DOHH2 (cell line): ENCODE results near the gene CSGALNACT2.

ENCODE experiments used
- H3F3A ChIP-seq: fragments of 200-600 bp; sonication (generic), shearing (Covaris generic); 2 replicates; pipeline ENCODE4 v1.6.0; 2016; ENCODE audit warnings: antibody characterized with exemption, mild to moderate bottlenecking; ENCODE audit not compliant: control insufficient read depth, insufficient read depth
- H3K27ac ChIP-seq: fragments of 200-600 bp; sonication (generic); 2 replicates; pipeline ENCODE4 v1.5.1; 2014; ENCODE audit warnings: low read depth, mild to moderate bottlenecking, low read length, moderate library complexity
- H3K27me3 ChIP-seq: fragments of 200-600 bp; sonication (generic); 2 replicates; pipeline ENCODE4 v1.6.1; 2014; ENCODE audit warnings: mild to moderate bottlenecking, low read length, mixed read lengths; ENCODE audit not compliant: control insufficient read depth
- H3K36me3 ChIP-seq: fragments of 200-600 bp; sonication (generic); 2 replicates; pipeline ENCODE4 v1.6.1; 2014; ENCODE audit warnings: mild to moderate bottlenecking, low read length, moderate library complexity, mixed read lengths; ENCODE audit not compliant: control insufficient read depth
- H3K4me1 ChIP-seq: fragments of 200-600 bp; sonication (generic); 2 replicates; pipeline ENCODE4 v1.6.1; 2014; ENCODE audit warnings: mild to moderate bottlenecking, low read length, mixed read lengths; ENCODE audit not compliant: control insufficient read depth
- H3K4me2 ChIP-seq: fragments of 200-600 bp; sonication (generic); 2 replicates; pipeline ENCODE4 v1.6.0; 2014; ENCODE audit warnings: mild to moderate bottlenecking, low read length, moderate library complexity
- H3K4me3 ChIP-seq: fragments of 200-600 bp; sonication (generic); 2 replicates; pipeline ENCODE4 v1.5.1; 2014; ENCODE audit warnings: mild to moderate bottlenecking, low read length, mixed read lengths
- H3K79me2 ChIP-seq: fragments of 200-600 bp; sonication (generic); 2 replicates; pipeline ENCODE4 v1.6.1; 2014; ENCODE audit warnings: mild to moderate bottlenecking, low read length, mixed read lengths; ENCODE audit not compliant: control insufficient read depth
- H3K9me2 ChIP-seq: fragments of 200-600 bp; sonication (generic); replicated peaks from 2 replicates; pipeline ENCODE4 v1.6.1; 2014; ENCODE audit warnings: mild to moderate bottlenecking, low read length, mixed read lengths; ENCODE audit not compliant: control insufficient read depth
- H3K9me3 ChIP-seq: fragments of 200-600 bp; sonication (generic); 2 replicates; pipeline ENCODE4 v1.6.1; 2014; ENCODE audit warnings: antibody characterized with exemption, low read length, mixed read lengths; ENCODE audit not compliant: control insufficient read depth, insufficient read depth
- H4K20me1 ChIP-seq: fragments of 200-600 bp; sonication (generic); 2 replicates; pipeline ENCODE4 v1.6.0; 2014; ENCODE audit warnings: low read depth, mild to moderate bottlenecking, antibody characterized with exemption, low read length, moderate library complexity; ENCODE audit not compliant: control insufficient read depth, insufficient read depth
- EZH2phosphoT487 ChIP-seq: fragments of 200-600 bp; sonication (generic); IDR thresholded peaks from 2 replicates; pipeline ENCODE4 v1.6.1; 2017; ENCODE audit warnings: borderline replicate concordance, mild to moderate bottlenecking, antibody characterized with exemption, low read length, moderate library complexity, mixed read lengths
- TF ChIP-seq, protein P1 (sequence below): fragments of 200-600 bp; sonication (generic); IDR thresholded peaks from one replicate; pipeline ENCODE4 v1.5.1; 2014; ENCODE audit warnings: antibody characterized with exemption, mild to moderate bottlenecking, low read depth, low read length; ENCODE audit not compliant: poor library complexity, severe bottlenecking

The CSGALNACT2 gene

DNA sequence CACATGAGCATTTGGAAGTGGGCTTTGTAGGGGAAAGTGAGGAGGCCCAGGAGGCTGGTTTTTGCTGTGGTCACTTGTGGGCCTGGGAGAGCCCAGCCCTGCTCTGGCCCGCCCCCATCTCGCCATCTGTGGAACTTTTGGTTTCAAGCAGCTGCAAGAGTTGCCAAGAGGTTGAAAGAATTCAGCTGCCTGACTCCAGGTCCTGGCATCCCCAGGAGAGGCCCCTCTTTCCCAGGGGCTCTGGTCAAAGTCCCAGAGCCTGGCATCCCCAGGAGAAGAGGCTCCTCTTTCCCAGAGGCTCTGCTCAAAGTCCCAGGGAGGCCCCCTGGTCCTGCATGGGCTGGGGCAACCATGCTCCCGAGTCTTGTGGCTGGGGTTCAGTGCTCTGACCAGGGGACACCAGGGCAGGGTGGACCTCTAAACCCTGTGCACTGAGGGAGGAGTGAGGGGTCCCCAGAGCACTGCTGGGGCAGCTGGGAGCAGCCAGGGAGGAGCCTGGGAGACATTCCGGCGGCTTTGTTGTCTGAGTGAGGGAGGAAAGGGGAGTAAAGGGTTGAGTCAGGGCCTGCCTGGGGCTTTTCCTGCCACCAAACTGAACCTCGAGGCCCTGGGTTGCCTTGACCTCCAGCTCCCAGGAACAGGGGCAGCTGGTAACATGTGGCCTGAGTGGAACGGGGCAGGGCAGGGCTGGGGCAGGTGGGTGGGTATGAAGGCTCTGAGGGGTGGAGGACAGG lies 27.7 kb upstream of the CSGALNACT2 start:
- Histone ChIP-seq H3K9me3 (no peaks in the 10 kb centered on the region), H3K27ac (no peak overlapping the region), H3K36me3 (no peaks in the 10 kb centered on the region), H3F3A (no peaks in the 10 kb centered on the region), H3K9me2 (no peaks in the 10 kb centered on the region), H3K27me3 (no peaks in the 10 kb centered on the region), H4K20me1 (no peaks in the 10 kb centered on the region; the same call in 1 of the 2 replicates), H3K79me2 (no peaks in the 10 kb centered on the region), H3K4me1 (peaks cover 3% of the 10 kb centered on the region; the same call in 1 of the 2 replicates), H3K4me2 (no peak overlapping the region), H3K4me3 (no peak overlapping the region)
- TF ChIP-seq EZH2phosphoT487 = no peak
- TF ChIP-seq, protein P1, sequence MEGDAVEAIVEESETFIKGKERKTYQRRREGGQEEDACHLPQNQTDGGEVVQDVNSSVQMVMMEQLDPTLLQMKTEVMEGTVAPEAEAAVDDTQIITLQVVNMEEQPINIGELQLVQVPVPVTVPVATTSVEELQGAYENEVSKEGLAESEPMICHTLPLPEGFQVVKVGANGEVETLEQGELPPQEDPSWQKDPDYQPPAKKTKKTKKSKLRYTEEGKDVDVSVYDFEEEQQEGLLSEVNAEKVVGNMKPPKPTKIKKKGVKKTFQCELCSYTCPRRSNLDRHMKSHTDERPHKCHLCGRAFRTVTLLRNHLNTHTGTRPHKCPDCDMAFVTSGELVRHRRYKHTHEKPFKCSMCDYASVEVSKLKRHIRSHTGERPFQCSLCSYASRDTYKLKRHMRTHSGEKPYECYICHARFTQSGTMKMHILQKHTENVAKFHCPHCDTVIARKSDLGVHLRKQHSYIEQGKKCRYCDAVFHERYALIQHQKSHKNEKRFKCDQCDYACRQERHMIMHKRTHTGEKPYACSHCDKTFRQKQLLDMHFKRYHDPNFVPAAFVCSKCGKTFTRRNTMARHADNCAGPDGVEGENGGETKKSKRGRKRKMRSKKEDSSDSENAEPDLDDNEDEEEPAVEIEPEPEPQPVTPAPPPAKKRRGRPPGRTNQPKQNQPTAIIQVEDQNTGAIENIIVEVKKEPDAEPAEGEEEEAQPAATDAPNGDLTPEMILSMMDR = no peak

DNA sequence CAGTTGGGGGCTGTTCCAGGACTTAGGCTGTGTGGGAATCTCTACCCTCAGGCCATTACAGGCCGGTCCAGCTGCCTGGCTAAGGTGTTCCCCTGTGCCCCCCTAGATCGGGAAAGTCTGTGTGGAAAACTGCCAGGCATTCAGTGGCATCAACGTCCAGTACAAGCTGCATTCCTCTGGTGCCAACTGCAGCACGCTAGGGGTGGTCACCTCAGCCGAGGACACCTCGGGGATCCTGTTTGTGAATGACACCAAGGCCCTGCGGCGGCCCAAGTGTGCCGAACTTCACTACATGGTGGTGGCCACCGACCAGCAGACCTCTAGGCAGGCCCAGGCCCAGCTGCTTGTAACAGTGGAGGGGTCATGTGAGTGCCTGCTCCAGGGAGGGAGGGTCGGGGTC lies 27.1 kb upstream of the CSGALNACT2 start:
- Histone ChIP-seq H3K9me2 (no peaks in the 10 kb centered on the region), H3K27me3 (no peaks in the 10 kb centered on the region), H3K27ac (no peak overlapping the region), H3K79me2 (no peaks in the 10 kb centered on the region), H3K4me1 (no peaks in the 10 kb centered on the region), H4K20me1 (no peaks in the 10 kb centered on the region; the same call in 1 of the 2 replicates), H3K9me3 (no peaks in the 10 kb centered on the region), H3K36me3 (no peaks in the 10 kb centered on the region), H3F3A (no peaks in the 10 kb centered on the region), H3K4me2 (no peak overlapping the region), H3K4me3 (no peak overlapping the region)
- TF ChIP-seq EZH2phosphoT487 = no peak
- TF ChIP-seq, protein P1 = no peak

GRCh38 chr10:43111921-43112607 lies 26.2 kb upstream of the CSGALNACT2 start:
- Histone ChIP-seq H3F3A (no peaks in the 10 kb centered on the region), H3K27me3 (no peaks in the 10 kb centered on the region), H3K4me3 (no peak overlapping the region), H3K9me3 (no peaks in the 10 kb centered on the region), H4K20me1 (no peaks in the 10 kb centered on the region; the same call in 1 of the 2 replicates), H3K9me2 (no peaks in the 10 kb centered on the region), H3K27ac (no peak overlapping the region), H3K36me3 (no peaks in the 10 kb centered on the region), H3K79me2 (no peaks in the 10 kb centered on the region), H3K4me2 (no peak overlapping the region), H3K4me1 (no peaks in the 10 kb centered on the region)
- TF ChIP-seq EZH2phosphoT487 = no peak
- TF ChIP-seq, protein P1 = no peak
